BJ (cell line): ENCODE data around the gene ADTRP. TPM values are rescaled to one million over a fixed set of nuclear protein-coding genes. Genes with fewer than 3 reads are reported as not detected.

Experiments
- CTCF ChIA-PET: fragments of 350-600 bp; formaldehyde crosslinking; extraction: SDS; loops from one replicate; lab custom pipeline; 2021; ENCODE audit warnings: antibody characterized with exemption, inconsistent platforms; lab: Yijun Ruan, JAX
- POLR2A ChIA-PET: fragments of 300-600 bp; sonication (Branson Sonifier 250); formaldehyde crosslinking; extraction: SDS; loops from one replicate; lab custom pipeline; 2021; ENCODE audit warnings: antibody characterized with exemption; lab: Charles Lee
- DNase-seq: peaks from one replicate; pipeline ENCODE4 v3.0.0-alpha.2; 2011; ENCODE audit warnings: low read depth
- H3K27me3 ChIP-seq: 2 replicates; pipeline ENCODE4 v1.6.0; 2011; ENCODE audit warnings: low read length; ENCODE audit not compliant: control insufficient read depth, insufficient read depth
- H3K36me3 ChIP-seq: 2 replicates; pipeline ENCODE4 v1.5.1; 2011; ENCODE audit warnings: low read length; ENCODE audit not compliant: control insufficient read depth, insufficient read depth
- H3K4me3 ChIP-seq: 2 replicates; pipeline ENCODE4 v1.5.1; 2011; ENCODE audit warnings: low read depth, mild to moderate bottlenecking, control low read depth, low read length
- polyA minus RNA-seq: library from RNA; depleted of rRNA, polyadenylated mRNA; stranded (reverse); fragments of >200 nt; gene quantifications from 2 replicates; pipeline ENCODE4 v1.2.3, GENCODE V29; 2011; rRNA and poly(A)+ RNA removed
- polyA plus RNA-seq: library from polyadenylated mRNA; depleted of rRNA; stranded (reverse); fragments of >200 nt; gene quantifications from 2 replicates; pipeline ENCODE4 v1.2.3, GENCODE V29; 2011; rRNA removed
- TF ChIP-seq, protein P1 (sequence below): IDR thresholded peaks from 2 replicates; pipeline ENCODE4 v1.5.1; 2011; ENCODE audit warnings: low read depth, mild to moderate bottlenecking, control low read depth, inconsistent platforms, low read length, moderate library complexity; ENCODE audit not compliant: insufficient read depth

The ADTRP gene, protein sequence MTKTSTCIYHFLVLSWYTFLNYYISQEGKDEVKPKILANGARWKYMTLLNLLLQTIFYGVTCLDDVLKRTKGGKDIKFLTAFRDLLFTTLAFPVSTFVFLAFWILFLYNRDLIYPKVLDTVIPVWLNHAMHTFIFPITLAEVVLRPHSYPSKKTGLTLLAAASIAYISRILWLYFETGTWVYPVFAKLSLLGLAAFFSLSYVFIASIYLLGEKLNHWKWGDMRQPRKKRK
- polyA plus RNA-seq (0.58 and 1.6 TPM in 2 replicates), polyA minus RNA-seq (0.71 and 1.2 TPM in 2 replicates)

- Histone ChIP-seq H3K27me3 (no peaks in the 10 kb centered on the region), H3K36me3 (no peaks in the 10 kb centered on the region), H3K4me3 (no peak within 1 kb of the TSS)
- DNase-seq = no peak
- TF ChIP-seq, protein P1, sequence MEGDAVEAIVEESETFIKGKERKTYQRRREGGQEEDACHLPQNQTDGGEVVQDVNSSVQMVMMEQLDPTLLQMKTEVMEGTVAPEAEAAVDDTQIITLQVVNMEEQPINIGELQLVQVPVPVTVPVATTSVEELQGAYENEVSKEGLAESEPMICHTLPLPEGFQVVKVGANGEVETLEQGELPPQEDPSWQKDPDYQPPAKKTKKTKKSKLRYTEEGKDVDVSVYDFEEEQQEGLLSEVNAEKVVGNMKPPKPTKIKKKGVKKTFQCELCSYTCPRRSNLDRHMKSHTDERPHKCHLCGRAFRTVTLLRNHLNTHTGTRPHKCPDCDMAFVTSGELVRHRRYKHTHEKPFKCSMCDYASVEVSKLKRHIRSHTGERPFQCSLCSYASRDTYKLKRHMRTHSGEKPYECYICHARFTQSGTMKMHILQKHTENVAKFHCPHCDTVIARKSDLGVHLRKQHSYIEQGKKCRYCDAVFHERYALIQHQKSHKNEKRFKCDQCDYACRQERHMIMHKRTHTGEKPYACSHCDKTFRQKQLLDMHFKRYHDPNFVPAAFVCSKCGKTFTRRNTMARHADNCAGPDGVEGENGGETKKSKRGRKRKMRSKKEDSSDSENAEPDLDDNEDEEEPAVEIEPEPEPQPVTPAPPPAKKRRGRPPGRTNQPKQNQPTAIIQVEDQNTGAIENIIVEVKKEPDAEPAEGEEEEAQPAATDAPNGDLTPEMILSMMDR = no peak
- POLR2A ChIA-PET = no interaction called here
- CTCF ChIA-PET = interaction anchor here (0.7 kb wide), 1 partner anchor 256 kb away, joined by 3 read pairs; no protein-coding TSS in a partner anchor
Observed at GRCh38 chr6:11778648-11779328, at the start of gene ADTRP. ADTRP (minus strand) TSS chr6:11778803; CDS start chr6:11778759, 44 bp downstream.

DNA sequence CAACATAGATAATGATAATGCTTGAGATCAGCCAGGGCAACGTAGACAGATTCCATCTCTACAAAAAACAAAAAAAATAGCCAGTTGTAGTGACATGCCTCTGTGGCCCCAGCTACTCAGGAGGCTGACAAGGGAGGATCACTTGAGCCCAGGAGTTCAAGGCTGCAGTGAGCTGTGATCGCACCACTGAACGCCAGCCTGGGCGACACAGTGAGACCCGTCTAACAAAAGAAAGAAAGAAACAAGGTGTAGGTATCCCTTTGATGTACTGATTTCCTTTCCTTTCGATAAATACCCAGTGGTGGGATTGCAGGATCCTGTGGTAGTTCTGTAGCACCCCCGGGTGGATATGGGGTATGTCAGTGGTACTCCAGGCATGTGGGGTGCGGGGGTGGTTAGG lies 48.2 kb upstream of the ADTRP start:
- no peak for DNase-seq
- TF ChIP-seq, protein P1 = no peak
- ChIA-PET POLR2A (no interaction called here), CTCF (no interaction called here)
- no peak overlapping the region for H3K4me3 ChIP-seq
- H3K36me3 ChIP-seq = no peaks in the 10 kb centered on the region
- no peaks in the 10 kb centered on the region; the same call in 1 of the 2 replicates for H3K27me3 ChIP-seq

DNA sequence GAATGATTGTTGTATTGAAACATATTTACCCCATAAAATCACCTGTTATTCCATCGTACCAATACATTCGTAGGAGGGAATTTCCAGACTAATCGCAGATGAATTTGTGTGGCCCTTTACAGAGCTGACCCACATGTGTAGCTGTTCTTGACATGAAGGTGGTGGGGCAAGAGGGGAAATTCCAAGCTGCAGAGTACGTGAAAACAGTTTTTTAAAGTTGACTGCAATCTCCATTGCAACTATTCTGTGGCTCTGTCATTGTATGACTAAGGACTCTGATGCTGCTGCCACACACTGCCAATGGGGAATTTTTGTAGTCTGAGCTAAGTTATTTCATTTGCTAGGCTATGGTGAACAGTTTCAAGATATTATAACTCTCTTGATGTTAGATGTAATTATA lies 46.4 kb upstream of the ADTRP start:
- TF ChIP-seq, protein P1 = no peak
- no peaks in the 10 kb centered on the region for H3K36me3 ChIP-seq
- DNase-seq = no peak
- H3K4me3 ChIP-seq = no peak overlapping the region
- ChIA-PET CTCF (no interaction called here), POLR2A (no interaction called here)
- H3K27me3 ChIP-seq = no peaks in the 10 kb centered on the region

- ChIA-PET POLR2A (no interaction called here), CTCF (interaction anchor here (0.6 kb wide), 1 partner anchor 456 kb away, joined by 4 read pairs; no protein-coding TSS in a partner anchor)
- DNase-seq = no peak
- TF ChIP-seq, protein P1 = no peak
- Histone ChIP-seq H3K36me3 (no peaks in the 10 kb centered on the region), H3K27me3 (no peaks in the 10 kb centered on the region), H3K4me3 (no peak overlapping the region)
Observed at GRCh38 chr6:11822346-11822745, 43.7 kb upstream of the ADTRP start.

- CTCF ChIA-PET = interaction anchor here (1.1 kb wide), 1 partner anchor 48 kb away, joined by 3 read pairs; no protein-coding TSS in a partner anchor
- no peaks in the 10 kb centered on the region for H3K36me3 ChIP-seq
- H3K4me3 ChIP-seq = no peak overlapping the region
- DNase-seq = no peak
- POLR2A ChIA-PET = no interaction called here
- TF ChIP-seq, protein P1 = no peak
- H3K27me3 ChIP-seq = no peaks in the 10 kb centered on the region
Observed at GRCh38 chr6:11821781-11822180, 43.2 kb upstream of the ADTRP start.
